Suprapubic skin (tissue), 4 donors: ENCODE data around the gene SVIL. TPM values are rescaled to one million over a fixed set of nuclear protein-coding genes. Genes with fewer than 3 reads are reported as not detected.

Experiments used
- DNase-seq, 2 donors: peaks; one replicate each; pipeline ENCODE4 v3.0.0-alpha.2; 2019; ENCODE audit warnings: low spot score in 2 of 2
- H3K27ac ChIP-seq: fragments of 200-600 bp; sonication (generic); one replicate; pipeline ENCODE4 v1.5.1; 2019
- H3K27me3 ChIP-seq: fragments of 200-600 bp; sonication (generic); one replicate; pipeline ENCODE4 v1.5.1; 2019
- H3K36me3 ChIP-seq: fragments of 200-600 bp; sonication (generic); one replicate; pipeline ENCODE4 v1.5.1; 2019
- H3K4me1 ChIP-seq: fragments of 200-600 bp; sonication (generic); one replicate; pipeline ENCODE4 v1.5.1; 2019
- H3K4me3 ChIP-seq: fragments of 200-600 bp; sonication (generic); one replicate; pipeline ENCODE4 v1.5.1; 2019; ENCODE audit warnings: mild to moderate bottlenecking
- H3K9me3 ChIP-seq: fragments of 200-600 bp; sonication (generic); one replicate; pipeline ENCODE4 v1.5.1; 2019
- CTCF ChIP-seq, 2 donors: fragments of 200-600 bp in 1 of 2; fragments of 450-650 bp in 1 of 2; sonication (generic) in 1 of 2; IDR thresholded peaks; one replicate each; pipeline ENCODE4 v1.5.1; 2016 to 2019; ENCODE audit warnings: antibody characterized with exemption in 2 of 2, mild to moderate bottlenecking in 1 of 2, moderate library complexity in 1 of 2
- EP300 ChIP-seq: sonication (generic); formaldehyde crosslinking; IDR thresholded peaks from one replicate; pipeline ENCODE4 v1.6.1; 2017; ENCODE audit warnings: antibody characterized with exemption
- POLR2A ChIP-seq, 2 donors: fragments of 450-650 bp; IDR thresholded peaks; one replicate each; pipeline ENCODE4 v1.6.1; 2017; ENCODE audit warnings: antibody characterized with exemption in 2 of 2, mild to moderate bottlenecking in 2 of 2, moderate library complexity in 2 of 2
- POLR2AphosphoS5 ChIP-seq, 3 donors: sonication (generic); formaldehyde crosslinking; IDR thresholded peaks; one replicate each; pipeline ENCODE4 v1.6.1; 2017; ENCODE audit warnings: antibody characterized with exemption in 3 of 3
- WGBS: methylation state at CpG from one replicate; pipeline ENCODE4 v1.1.5; 2018; 5-methylcytosine and 5-hydroxymethylcytosine counted together
- total RNA-seq, 4 donors: library from RNA; depleted of rRNA; stranded (reverse); fragments of >200 nt; gene quantifications; one replicate each; pipeline ENCODE4 v1.1.0, GENCODE V29; 2016

The SVIL gene, protein sequence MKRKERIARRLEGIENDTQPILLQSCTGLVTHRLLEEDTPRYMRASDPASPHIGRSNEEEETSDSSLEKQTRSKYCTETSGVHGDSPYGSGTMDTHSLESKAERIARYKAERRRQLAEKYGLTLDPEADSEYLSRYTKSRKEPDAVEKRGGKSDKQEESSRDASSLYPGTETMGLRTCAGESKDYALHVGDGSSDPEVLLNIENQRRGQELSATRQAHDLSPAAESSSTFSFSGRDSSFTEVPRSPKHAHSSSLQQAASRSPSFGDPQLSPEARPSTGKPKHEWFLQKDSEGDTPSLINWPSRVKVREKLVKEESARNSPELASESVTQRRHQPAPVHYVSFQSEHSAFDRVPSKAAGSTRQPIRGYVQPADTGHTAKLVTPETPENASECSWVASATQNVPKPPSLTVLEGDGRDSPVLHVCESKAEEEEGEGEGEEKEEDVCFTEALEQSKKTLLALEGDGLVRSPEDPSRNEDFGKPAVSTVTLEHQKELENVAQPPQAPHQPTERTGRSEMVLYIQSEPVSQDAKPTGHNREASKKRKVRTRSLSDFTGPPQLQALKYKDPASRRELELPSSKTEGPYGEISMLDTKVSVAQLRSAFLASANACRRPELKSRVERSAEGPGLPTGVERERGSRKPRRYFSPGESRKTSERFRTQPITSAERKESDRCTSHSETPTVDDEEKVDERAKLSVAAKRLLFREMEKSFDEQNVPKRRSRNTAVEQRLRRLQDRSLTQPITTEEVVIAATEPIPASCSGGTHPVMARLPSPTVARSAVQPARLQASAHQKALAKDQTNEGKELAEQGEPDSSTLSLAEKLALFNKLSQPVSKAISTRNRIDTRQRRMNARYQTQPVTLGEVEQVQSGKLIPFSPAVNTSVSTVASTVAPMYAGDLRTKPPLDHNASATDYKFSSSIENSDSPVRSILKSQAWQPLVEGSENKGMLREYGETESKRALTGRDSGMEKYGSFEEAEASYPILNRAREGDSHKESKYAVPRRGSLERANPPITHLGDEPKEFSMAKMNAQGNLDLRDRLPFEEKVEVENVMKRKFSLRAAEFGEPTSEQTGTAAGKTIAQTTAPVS (N-terminal part only)
- total RNA-seq: 100 to 1,000 TPM in 1 of 4 donors, 10 to 100 TPM in 3; 52.9 to 129 (median 72.1) TPM

- H3K4me3 ChIP-seq: peak within 1 kb of the TSS; percentile 19
- H3K9me3 ChIP-seq: no peaks in the 10 kb centered on the region
- peak within 1 kb of the TSS; percentile 87 for H3K27ac ChIP-seq
- no peaks in the 10 kb centered on the region for H3K36me3 ChIP-seq
- H3K27me3 ChIP-seq: no peaks in the 10 kb centered on the region
- TF ChIP-seq POLR2A (IDR thresholded peaks at IDR 0.05) (no peak), EP300 (peak; percentile 17), CTCF (IDR thresholded peaks at IDR 0.05) (no peak), POLR2AphosphoS5 (IDR thresholded peaks at IDR 0.05) (peak in 2 of 3 donors; percentile 25 to 65)
- peak; percentile 84 to 86 for DNase-seq
- WGBS: 22% methylated on average over 10 of the region's 10 CpGs
- peaks cover 54% of the 10 kb centered on the region for H3K4me1 ChIP-seq
Measured at GRCh38 chr10:29634764-29635625, at the start of gene SVIL. TSS of gene SVIL (minus strand) at chr10:29634971. CDS start at chr10:29555058, 79,913 bp downstream.

DNA sequence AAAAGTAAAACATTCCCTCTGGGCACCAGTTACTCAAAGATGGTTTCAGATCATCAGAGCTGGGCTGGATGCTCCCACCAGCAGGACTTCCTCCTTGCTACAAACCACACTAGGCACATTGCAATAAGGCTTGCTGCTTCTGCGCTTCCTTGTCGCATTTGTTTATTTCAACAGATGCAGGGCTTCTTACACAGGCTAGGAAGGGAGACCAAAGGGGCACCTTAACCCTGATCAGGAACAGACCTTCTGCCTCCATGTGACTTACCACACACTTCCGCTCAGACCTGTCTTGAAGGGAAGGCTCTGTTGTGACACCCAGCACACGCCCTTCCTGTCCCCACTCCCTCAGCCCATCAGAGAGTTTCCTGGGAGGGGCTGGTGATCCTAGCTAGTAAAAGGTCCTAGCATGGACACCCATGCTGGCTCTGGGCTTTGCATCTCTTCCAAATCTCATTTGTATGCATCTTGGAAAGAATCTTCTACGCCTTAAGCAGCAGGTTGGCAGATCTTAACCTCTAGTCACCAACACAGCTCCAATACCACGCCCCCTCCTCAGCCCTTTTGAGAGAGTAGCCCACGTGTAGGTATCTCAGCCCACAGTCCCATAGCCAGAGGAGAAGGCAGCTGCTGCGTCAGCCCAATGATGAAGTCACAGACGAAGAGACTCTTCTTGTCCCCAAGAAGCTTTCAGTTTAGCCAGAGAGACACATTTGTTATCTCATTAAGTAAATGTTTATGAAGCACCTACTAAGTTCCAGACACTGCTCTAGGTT lies 47.1 kb upstream of the SVIL start:
- H3K4me1 ChIP-seq: peaks cover 8% of the 10 kb centered on the region
- no peak for TF ChIP-seq POLR2AphosphoS5 (IDR thresholded peaks at IDR 0.05)
- DNase-seq: no peak
- H3K27me3 ChIP-seq: no peaks in the 10 kb centered on the region
- no peak overlapping the region for H3K27ac ChIP-seq
- WGBS: 72% methylated on average over 9 of the region's 9 CpGs
- peaks cover 33% of the 10 kb centered on the region for H3K36me3 ChIP-seq
- H3K9me3 ChIP-seq: no peaks in the 10 kb centered on the region
- H3K4me3 ChIP-seq: no peak overlapping the region

- Histone ChIP-seq H3K4me3 (no peak overlapping the region), H3K27me3 (no peaks in the 10 kb centered on the region), H3K9me3 (no peaks in the 10 kb centered on the region), H3K4me1 (peaks cover 8% of the 10 kb centered on the region), H3K27ac (no peak overlapping the region), H3K36me3 (peaks cover 37% of the 10 kb centered on the region)
- no peak for DNase-seq
- TF ChIP-seq POLR2AphosphoS5 (IDR thresholded peaks at IDR 0.05) (no peak), EP300 (no peak), POLR2A (IDR thresholded peaks at IDR 0.05) (no peak), CTCF (IDR thresholded peaks at IDR 0.05) (no peak)
- WGBS: 94% methylated on average over 6 of the region's 6 CpGs
Measured at GRCh38 chr10:29680091-29680490, 45.3 kb upstream of the SVIL start.

DNA sequence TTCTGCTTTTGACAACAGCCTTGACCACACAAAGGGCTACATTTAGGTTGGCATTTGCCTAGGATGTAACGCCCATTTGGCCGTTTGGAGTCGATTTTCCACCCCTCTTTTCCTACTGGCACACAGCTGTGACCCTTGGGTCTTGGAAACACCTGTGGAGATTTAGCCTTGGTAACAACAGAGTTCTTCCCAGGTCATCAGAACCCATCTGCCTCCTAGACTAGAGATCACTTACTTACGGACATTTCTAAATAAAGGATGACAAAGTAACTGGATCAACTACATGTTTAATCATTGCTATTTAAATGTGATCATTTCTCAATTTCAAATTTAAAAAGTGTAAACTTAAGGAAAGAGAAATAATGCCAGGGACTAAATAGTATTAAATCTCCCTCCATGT lies 42.0 kb upstream of the SVIL start:
- Histone ChIP-seq H3K4me1 (peaks cover 4% of the 10 kb centered on the region), H3K27ac (no peak overlapping the region), H3K9me3 (no peaks in the 10 kb centered on the region), H3K36me3 (peaks cover 22% of the 10 kb centered on the region), H3K4me3 (no peak overlapping the region), H3K27me3 (no peaks in the 10 kb centered on the region)
- no peak for TF ChIP-seq EP300
- TF ChIP-seq CTCF (IDR thresholded peaks at IDR 0.05): no peak
- no peak for TF ChIP-seq POLR2AphosphoS5 (IDR thresholded peaks at IDR 0.05)
- no peak for TF ChIP-seq POLR2A (IDR thresholded peaks at IDR 0.05)
- WGBS: 85% methylated on average over 4 of the region's 4 CpGs
- no peak for DNase-seq
